Osteoblast (primary cell): Measurements from ENCODE around the gene FXYD6. TPM values are rescaled to one million over a fixed set of nuclear protein-coding genes. Genes with fewer than 3 reads are reported as not detected.
"Not testable (repeated sequence)": the region's sequence is repeated elsewhere in the genome, so short reads cannot be mapped to it uniquely, and the experiment has no call there.

Source experiments
- DNase-seq: peaks from one replicate; pipeline ENCODE4 v3.0.0; 2011; ENCODE audit warnings: low spot score, mixed read lengths; ENCODE audit not compliant: insufficient read length; ENCODE audit errors: missing footprints
- H2AFZ ChIP-seq: 2 replicates; pipeline ENCODE4 v1.6.0; 2011; ENCODE audit warnings: mild to moderate bottlenecking, low read length
- H3K27ac ChIP-seq: 2 replicates; pipeline ENCODE4 v1.5.1; 2011; ENCODE audit warnings: mild to moderate bottlenecking, low read depth, low read length, moderate library complexity
- H3K27me3 ChIP-seq: 2 replicates; pipeline ENCODE4 v1.6.0; 2012; ENCODE audit warnings: mild to moderate bottlenecking, control low read depth, inconsistent platforms, low read length, moderate library complexity; ENCODE audit not compliant: insufficient read depth
- H3K36me3 ChIP-seq: 2 replicates; pipeline ENCODE4 v1.5.1; 2011; ENCODE audit warnings: mild to moderate bottlenecking, low read length, control low read depth, moderate library complexity; ENCODE audit not compliant: insufficient read depth
- H3K4me1 ChIP-seq: 2 replicates; pipeline ENCODE4 v1.5.1; 2011; ENCODE audit warnings: mild to moderate bottlenecking, low read length, control low read depth, moderate library complexity; ENCODE audit not compliant: insufficient read depth
- H3K4me2 ChIP-seq: 2 replicates; pipeline ENCODE4 v1.6.0; 2011; ENCODE audit warnings: mild to moderate bottlenecking, low read length; ENCODE audit not compliant: insufficient read depth
- H3K4me3 ChIP-seq: fragments of 200-600 bp; sonication (generic); 3 replicates; pipeline ENCODE4 v1.5.1; 2012; ENCODE audit warnings: mild to moderate bottlenecking, low read length, inconsistent platforms; ENCODE audit not compliant: insufficient read depth
- H3K79me2 ChIP-seq: 2 replicates; pipeline ENCODE4 v1.6.0; 2012; ENCODE audit warnings: mild to moderate bottlenecking, low read length, control low read depth, inconsistent platforms; ENCODE audit not compliant: insufficient read depth
- H3K9me3 ChIP-seq: 2 replicates; pipeline ENCODE4 v1.5.1; 2011; ENCODE audit warnings: low read depth, low read length, control low read depth
- H4K20me1 ChIP-seq: 2 replicates; pipeline ENCODE4 v1.6.0; 2012; ENCODE audit warnings: mild to moderate bottlenecking, low read length, control low read depth; ENCODE audit not compliant: insufficient read depth
- total RNA-seq: library from RNA; depleted of rRNA; stranded (reverse); fragments of >200 nt; gene quantifications from 2 replicates; pipeline ENCODE4 v1.2.3, GENCODE V29; 2012
- TF ChIP-seq, protein P1 (sequence below): IDR thresholded peaks from 2 replicates; pipeline ENCODE4 v1.5.1; 2011; ENCODE audit warnings: mild to moderate bottlenecking, low read depth, low read length, moderate library complexity; ENCODE audit errors: extremely low read depth

FXYD6 gene
- total RNA-seq, result not detected in 2 replicates

GRCh38 chr11:117876341-117877119, at the start of gene FXYD6:
FXYD6 (minus strand) TSS chr11:117876658; CDS start chr11:117842776, 33,882 bp downstream.
- no peak for DNase-seq
- no peak within 1 kb of the TSS for H2AFZ ChIP-seq
- no peaks in the 10 kb centered on the region for H3K36me3 ChIP-seq
- no peak within 1 kb of the TSS for H3K4me3 ChIP-seq
- no peaks in the 10 kb centered on the region for H3K79me2 ChIP-seq
- no peaks in the 10 kb centered on the region for H3K9me3 ChIP-seq
- H3K4me2 ChIP-seq, result no peak within 1 kb of the TSS
- H3K27me3 ChIP-seq, result peaks cover 42% of the 10 kb centered on the region
- TF ChIP-seq, protein P1, sequence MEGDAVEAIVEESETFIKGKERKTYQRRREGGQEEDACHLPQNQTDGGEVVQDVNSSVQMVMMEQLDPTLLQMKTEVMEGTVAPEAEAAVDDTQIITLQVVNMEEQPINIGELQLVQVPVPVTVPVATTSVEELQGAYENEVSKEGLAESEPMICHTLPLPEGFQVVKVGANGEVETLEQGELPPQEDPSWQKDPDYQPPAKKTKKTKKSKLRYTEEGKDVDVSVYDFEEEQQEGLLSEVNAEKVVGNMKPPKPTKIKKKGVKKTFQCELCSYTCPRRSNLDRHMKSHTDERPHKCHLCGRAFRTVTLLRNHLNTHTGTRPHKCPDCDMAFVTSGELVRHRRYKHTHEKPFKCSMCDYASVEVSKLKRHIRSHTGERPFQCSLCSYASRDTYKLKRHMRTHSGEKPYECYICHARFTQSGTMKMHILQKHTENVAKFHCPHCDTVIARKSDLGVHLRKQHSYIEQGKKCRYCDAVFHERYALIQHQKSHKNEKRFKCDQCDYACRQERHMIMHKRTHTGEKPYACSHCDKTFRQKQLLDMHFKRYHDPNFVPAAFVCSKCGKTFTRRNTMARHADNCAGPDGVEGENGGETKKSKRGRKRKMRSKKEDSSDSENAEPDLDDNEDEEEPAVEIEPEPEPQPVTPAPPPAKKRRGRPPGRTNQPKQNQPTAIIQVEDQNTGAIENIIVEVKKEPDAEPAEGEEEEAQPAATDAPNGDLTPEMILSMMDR, result no peak
- no peaks in the 10 kb centered on the region for H3K4me1 ChIP-seq
- H4K20me1 ChIP-seq, result no peaks in the 10 kb centered on the region
- H3K27ac ChIP-seq, result no peak within 1 kb of the TSS

DNA sequence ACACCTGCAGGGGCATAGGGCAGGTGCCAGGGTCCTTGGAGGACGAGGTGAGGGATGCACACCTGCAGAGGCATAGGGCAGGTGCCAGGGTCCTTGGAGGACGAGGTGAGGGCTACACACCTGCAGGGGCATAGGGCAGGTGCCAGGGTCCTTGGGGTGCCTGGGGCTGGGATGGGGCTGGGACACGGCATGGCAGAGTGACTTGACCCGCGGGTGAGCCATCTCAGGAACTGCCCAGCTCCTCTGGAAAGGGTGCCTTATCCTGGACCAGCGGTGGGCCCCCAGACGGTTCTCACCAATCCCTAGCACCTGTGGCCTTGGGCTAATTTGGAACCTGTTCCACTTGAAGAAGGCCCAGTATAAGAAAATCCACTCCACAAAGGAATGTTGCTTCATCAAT, 49.7 kb upstream of the FXYD6 start:
- H3K9me3 ChIP-seq, H3K4me2 ChIP-seq, H3K36me3 ChIP-seq, H4K20me1 ChIP-seq, H3K27ac ChIP-seq, H3K4me3 ChIP-seq, H3K27me3 ChIP-seq, H3K4me1 ChIP-seq, H2AFZ ChIP-seq, H3K79me2 ChIP-seq: not testable (repeated sequence)
- peak; percentile 35 for DNase-seq

DNA sequence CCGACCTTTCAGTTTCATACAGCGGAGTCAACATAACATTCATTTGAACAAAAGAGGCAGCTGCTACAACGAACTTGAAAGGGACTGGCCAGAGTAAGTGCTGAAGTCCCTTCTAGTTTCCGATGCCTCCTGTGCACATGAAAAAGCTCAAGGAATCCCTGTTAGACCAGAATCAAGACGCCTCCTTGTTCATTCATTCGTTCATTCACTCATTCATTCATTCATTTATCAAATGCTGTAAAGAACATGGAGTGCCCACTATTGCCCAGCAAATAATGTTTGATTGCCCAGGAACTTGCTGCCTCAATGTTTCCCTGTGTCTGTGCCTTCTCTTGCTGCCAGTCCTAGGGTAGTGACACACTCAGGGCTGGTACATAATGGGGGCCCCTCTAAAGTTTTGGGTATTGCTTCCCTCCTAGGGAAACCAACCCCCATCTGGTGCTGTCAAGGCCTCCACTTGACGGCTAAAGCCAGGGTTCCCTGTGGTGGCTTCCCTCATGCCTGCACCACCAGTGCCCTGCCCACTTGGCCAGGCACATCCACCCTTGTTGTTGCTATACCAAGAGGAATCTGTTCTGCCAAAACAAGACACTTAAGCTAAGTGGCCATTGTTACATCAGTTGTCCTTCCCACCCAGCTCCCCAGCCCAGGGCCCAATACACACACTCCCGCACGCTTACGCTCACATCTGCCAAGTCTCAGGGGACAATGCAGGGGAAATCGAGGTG, 48.9 kb upstream of the FXYD6 start:
- Histone ChIP-seq H3K4me3 (no peak overlapping the region), H4K20me1 (no peaks in the 10 kb centered on the region), H3K36me3 (no peaks in the 10 kb centered on the region), H2AFZ (no peak overlapping the region), H3K79me2 (no peaks in the 10 kb centered on the region), H3K4me1 (no peaks in the 10 kb centered on the region), H3K27me3 (peaks cover 4% of the 10 kb centered on the region), H3K27ac (no peak overlapping the region), H3K4me2 (no peak overlapping the region), H3K9me3 (no peaks in the 10 kb centered on the region)
- TF ChIP-seq, protein P1, result no peak
- DNase-seq, result peak; percentile 87

- Histone ChIP-seq H4K20me1 (no peaks in the 10 kb centered on the region), H3K4me1 (no peaks in the 10 kb centered on the region), H3K9me3 (no peaks in the 10 kb centered on the region), H3K4me3 (no peak overlapping the region), H3K27me3 (peaks cover 4% of the 10 kb centered on the region), H3K27ac (no peak overlapping the region), H2AFZ (no peak overlapping the region), H3K36me3 (no peaks in the 10 kb centered on the region), H3K4me2 (no peak overlapping the region), H3K79me2 (no peaks in the 10 kb centered on the region)
- TF ChIP-seq, protein P1, result no peak
- DNase-seq, result peak; percentile 43
Measured at GRCh38 chr11:117924631-117925170, 48.2 kb upstream of the FXYD6 start.
